ENCODE data around the gene CHD3. TPM values are rescaled to one million over a fixed set of nuclear protein-coding genes. Genes with fewer than 3 reads are reported as not detected.

The CHD3 gene
- total RNA-seq, 1 donor from 2014 or later = 93.0 TPM

GRCh38 chr17:7852262-7852670 is 36.3 kb upstream of the CHD3 start:
- ATAC-seq (no peak), DNase-seq (no peak)
- Histone ChIP-seq H3K4me3 (no peak overlapping the region), H3K27me3 (no peaks in the 10 kb centered on the region), H3K36me3 (peaks cover 59% of the 10 kb centered on the region), H3K9me3 (no peaks in the 10 kb centered on the region), H3K27ac (no peak overlapping the region), H3K4me1 (peaks cover 17% of the 10 kb centered on the region)
- intact Hi-C loops (cut with DNase I) = no loop called here
- TF ChIP-seq CTCF (IDR thresholded peaks at IDR 0.05) = no peak

- H3K36me3 ChIP-seq = peaks cover 52% of the 10 kb centered on the region
- peak; percentile 65 for DNase-seq
Measured at GRCh38 chr17:7852919-7853690, 35.5 kb upstream of the CHD3 start.

GRCh38 chr17:7853691-7854038 is 34.9 kb upstream of the CHD3 start:
- DNase-seq (no peak), ATAC-seq (no peak)
- Histone ChIP-seq H3K36me3 (peaks cover 47% of the 10 kb centered on the region), H3K27ac (no peak overlapping the region), H3K9me3 (no peaks in the 10 kb centered on the region), H3K4me1 (peaks cover 24% of the 10 kb centered on the region), H3K27me3 (no peaks in the 10 kb centered on the region), H3K4me3 (no peak overlapping the region)
- intact Hi-C loops (cut with DNase I) = no loop called here
- no peak for TF ChIP-seq CTCF (IDR thresholded peaks at IDR 0.05)

More at GRCh38 chr17:7852919-7853690, 35.5 kb upstream of the CHD3 start:
- no peak overlapping the region for H3K4me3 ChIP-seq
- H3K27ac ChIP-seq = no peak overlapping the region
- peaks cover 19% of the 10 kb centered on the region for H3K4me1 ChIP-seq
- no peak for TF ChIP-seq CTCF (IDR thresholded peaks at IDR 0.05)
- no peaks in the 10 kb centered on the region for H3K9me3 ChIP-seq
- intact Hi-C loops (cut with DNase I) = no loop called here
- no peak for ATAC-seq
- no peaks in the 10 kb centered on the region for H3K27me3 ChIP-seq

- intact Hi-C loops (cut with DNase I) = no loop called here
- DNase-seq (peak; percentile 61), ATAC-seq (no peak)
- Histone ChIP-seq H3K36me3 (peaks cover 41% of the 10 kb centered on the region), H3K27ac (no peak overlapping the region), H3K27me3 (no peaks in the 10 kb centered on the region), H3K9me3 (no peaks in the 10 kb centered on the region), H3K4me3 (peak overlapping the region; percentile 73), H3K4me1 (peaks cover 28% of the 10 kb centered on the region)
- TF ChIP-seq CTCF (IDR thresholded peaks at IDR 0.05) = no peak
Measured at GRCh38 chr17:7854078-7854777, 34.4 kb upstream of the CHD3 start.

GRCh38 chr17:7854851-7855659 is 33.5 kb upstream of the CHD3 start, which contains the start of gene TMEM88:
TSS of gene TMEM88 (plus strand) at chr17:7855066. CDS start at chr17:7855075, 9 bp downstream.
- TF ChIP-seq CTCF (IDR thresholded peaks at IDR 0.05) = no peak
- Histone ChIP-seq H3K4me1 (peaks cover 28% of the 10 kb centered on the region), H3K36me3 (peaks cover 33% of the 10 kb centered on the region), H3K27me3 (no peaks in the 10 kb centered on the region), H3K9me3 (no peaks in the 10 kb centered on the region), H3K4me3 (peak within 1 kb of the TSS; percentile 73), H3K27ac (peak within 1 kb of the TSS; percentile 89)
- intact Hi-C loops (cut with DNase I) = no loop called here
- ATAC-seq = no peak
- DNase-seq = peak; percentile 65

Data from upper lobe of right lung (tissue), 1 donor.